Erythroblast (primary cell): Measurements from ENCODE around the gene HIBADH.

ENCODE experiments used
- GATA1 ChIP-seq: IDR thresholded peaks from 2 replicates; pipeline ENCODE4 v1.6.1; 2011; ENCODE audit warnings: low read depth, mild to moderate bottlenecking, control low read depth, low read length, moderate library complexity
- POLR2A ChIP-seq: IDR thresholded peaks from 2 replicates; pipeline ENCODE4 v1.6.1; 2011; ENCODE audit warnings: mild to moderate bottlenecking, low read length

- no peak for TF ChIP-seq POLR2A
- no peak for TF ChIP-seq GATA1
These were observed 29.6 kb downstream of the HIBADH start for GRCh38 chr7:27633062-27633461.
